Activated T-cell treated with anti-CD3 and anti-CD28 coated beads for 1 hour (primary cell): ENCODE data around the gene WDR64.
"Not testable (repeated sequence)": the region's sequence is repeated elsewhere in the genome, so short reads cannot be mapped to it uniquely, and the experiment has no call there.

Experiments
- DNase-seq: peaks from one replicate; pipeline ENCODE4 v3.0.0-alpha.2; 2020; ENCODE audit warnings: low read depth

WDR64 gene

GRCh38 chr1:241658081-241658793 lies 6.2 kb downstream of the WDR64 start:
- no peak for DNase-seq

- DNase-seq: not testable (repeated sequence)
Measured at GRCh38 chr1:241659016-241659415, 6.9 kb downstream of the WDR64 start.

GRCh38 chr1:241660424-241660972 lies 8.4 kb downstream of the WDR64 start:
- DNase-seq: no peak

GRCh38 chr1:241666419-241666818 lies 14.3 kb downstream of the WDR64 start:
- DNase-seq: no peak

- no peak for DNase-seq
Measured at GRCh38 chr1:241672301-241672700, 20.2 kb downstream of the WDR64 start.

GRCh38 chr1:241674805-241675384 lies 22.8 kb downstream of the WDR64 start:
- DNase-seq: no peak

- no peak for DNase-seq
Measured at GRCh38 chr1:241675983-241676382, 23.9 kb downstream of the WDR64 start.

GRCh38 chr1:241677201-241677600 lies 25.1 kb downstream of the WDR64 start:
- no peak for DNase-seq

- no peak for DNase-seq
Measured at GRCh38 chr1:241678536-241678935, 26.5 kb downstream of the WDR64 start.

GRCh38 chr1:241679404-241679803 lies 27.3 kb downstream of the WDR64 start:
- no peak for DNase-seq

- no peak for DNase-seq
Measured at GRCh38 chr1:241679961-241680360, 27.9 kb downstream of the WDR64 start.

GRCh38 chr1:241681861-241682448 lies 29.9 kb downstream of the WDR64 start:
- DNase-seq: not testable (repeated sequence)

GRCh38 chr1:241682921-241683320 lies 30.8 kb downstream of the WDR64 start:
- DNase-seq: no peak

GRCh38 chr1:241684108-241684507 lies 32.0 kb downstream of the WDR64 start:
- DNase-seq: no peak

- no peak for DNase-seq
Measured at GRCh38 chr1:241688940-241689368, 36.9 kb downstream of the WDR64 start.

- DNase-seq: no peak
Measured at GRCh38 chr1:241695246-241696171, 43.4 kb downstream of the WDR64 start.

- no peak for DNase-seq
Measured at GRCh38 chr1:241696172-241696814, 44.2 kb downstream of the WDR64 start.

GRCh38 chr1:241696815-241697639 lies 44.9 kb downstream of the WDR64 start:
- DNase-seq: no peak

- DNase-seq: no peak
Measured at GRCh38 chr1:241697640-241698018, 45.5 kb downstream of the WDR64 start.

- DNase-seq: no peak
Measured at GRCh38 chr1:241698177-241698576, 46.1 kb downstream of the WDR64 start.
